Activated T-cell treated with anti-CD3 and anti-CD28 coated beads for 1 hour (primary cell): ENCODE results near the gene SMC1A.
"Not testable (repeated sequence)": the region's sequence is repeated elsewhere in the genome, so short reads cannot be mapped to it uniquely, and the experiment has no call there.

Experiments
- DNase-seq: peaks from one replicate; pipeline ENCODE4 v3.0.0-alpha.2; 2020; ENCODE audit warnings: low read depth

Gene SMC1A

DNA sequence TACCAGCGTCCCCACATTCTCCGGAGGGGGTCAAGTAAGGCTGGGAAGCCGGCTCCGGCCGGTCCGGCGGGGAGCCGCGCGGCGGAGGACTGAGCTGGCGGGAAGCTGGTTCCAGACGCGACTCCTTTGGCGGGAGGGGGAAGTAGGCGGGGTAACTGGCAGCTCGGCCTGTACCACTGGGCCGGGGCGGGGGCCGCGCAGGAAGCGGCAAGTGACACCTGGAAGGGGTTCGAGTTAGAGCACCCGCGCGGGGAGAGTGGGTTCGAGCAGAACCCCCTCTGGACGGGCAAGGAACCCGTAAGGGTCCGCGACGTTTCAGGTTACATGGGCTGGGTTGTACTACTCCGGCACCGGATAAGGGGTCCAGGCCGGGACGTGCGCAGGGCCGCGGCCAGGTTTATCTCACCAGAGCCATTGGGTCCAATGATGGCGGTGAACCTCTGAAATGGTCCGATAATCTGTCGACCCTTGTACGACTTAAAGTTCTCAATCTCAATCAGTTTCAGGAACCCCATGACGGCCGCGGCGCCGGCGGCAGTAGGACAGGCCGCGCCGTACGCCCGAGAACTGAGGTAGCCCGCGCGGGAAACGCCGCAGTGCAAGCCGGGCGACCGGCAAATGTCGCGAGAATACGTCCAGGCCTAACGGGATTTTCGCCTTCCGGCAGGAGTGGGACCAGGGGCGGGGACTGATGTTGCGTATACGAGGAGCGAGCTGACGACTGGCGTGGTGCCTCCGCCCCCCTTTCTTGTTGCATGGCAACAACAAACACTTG is at the start of gene SMC1A:
Gene SMC1A (minus strand): TSS at position 569 of the 775 bp plus-strand sequence. CDS start 54 bp downstream, at position 515.
- peak; percentile 87 for DNase-seq

DNA sequence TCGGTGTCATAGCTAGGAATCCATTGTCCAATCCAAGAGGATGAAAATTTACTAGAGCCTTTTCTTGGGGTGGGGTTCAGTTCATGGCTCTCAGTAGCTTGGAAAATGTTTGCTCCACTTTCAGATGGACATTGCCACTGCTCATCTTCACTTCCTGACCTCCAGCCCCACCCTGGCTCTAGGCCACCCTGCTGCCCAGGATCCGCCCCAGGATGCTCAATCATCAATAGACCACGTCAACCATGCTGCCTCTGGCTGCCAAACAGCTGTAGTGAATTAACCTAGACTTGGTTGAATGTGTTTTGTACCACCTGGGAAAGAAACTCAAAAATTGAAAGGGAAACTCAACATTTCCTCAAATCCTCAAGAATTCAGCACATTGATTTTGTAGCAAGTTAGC is 48.9 kb upstream of the SMC1A start:
- DNase-seq = no peak

DNA sequence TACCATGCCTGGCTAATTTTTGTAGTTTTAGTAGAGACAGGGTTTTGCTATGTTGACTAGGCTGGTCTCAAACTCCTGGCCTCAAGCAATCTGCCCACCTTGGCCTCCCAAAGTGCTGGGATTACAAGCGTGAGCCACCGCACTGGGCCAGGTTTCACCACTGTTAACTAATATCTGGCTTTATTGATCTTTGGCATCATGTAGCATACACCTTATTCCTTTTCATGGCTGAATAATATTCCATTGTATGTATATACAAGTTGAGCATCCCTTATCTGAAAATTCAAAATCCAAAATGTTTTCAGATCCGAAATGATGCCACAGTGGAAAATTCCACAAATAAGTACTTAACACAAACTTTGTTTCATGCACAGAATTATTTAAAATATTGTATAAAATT is 46.2 kb upstream of the SMC1A start:
- DNase-seq = not testable (repeated sequence)

DNA sequence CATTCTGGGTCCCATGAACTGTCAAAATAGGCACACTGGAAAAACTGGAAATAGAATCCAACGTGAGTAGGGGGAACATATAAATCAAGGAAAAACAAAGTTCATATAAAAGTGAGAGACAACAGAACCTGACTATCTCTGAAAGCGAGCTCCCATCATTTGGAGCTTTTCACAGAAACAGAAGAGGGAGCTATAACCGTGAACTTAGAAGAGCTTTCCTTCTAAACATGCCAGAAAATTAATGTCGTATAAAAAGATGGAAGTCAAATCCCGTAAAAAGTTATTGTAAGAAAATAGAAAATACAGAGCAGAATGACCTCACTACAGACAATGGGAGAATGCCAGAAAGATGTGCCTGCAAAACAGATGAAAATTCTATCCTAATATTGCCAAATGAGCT is 35.6 kb upstream of the SMC1A start:
- no peak for DNase-seq

DNA sequence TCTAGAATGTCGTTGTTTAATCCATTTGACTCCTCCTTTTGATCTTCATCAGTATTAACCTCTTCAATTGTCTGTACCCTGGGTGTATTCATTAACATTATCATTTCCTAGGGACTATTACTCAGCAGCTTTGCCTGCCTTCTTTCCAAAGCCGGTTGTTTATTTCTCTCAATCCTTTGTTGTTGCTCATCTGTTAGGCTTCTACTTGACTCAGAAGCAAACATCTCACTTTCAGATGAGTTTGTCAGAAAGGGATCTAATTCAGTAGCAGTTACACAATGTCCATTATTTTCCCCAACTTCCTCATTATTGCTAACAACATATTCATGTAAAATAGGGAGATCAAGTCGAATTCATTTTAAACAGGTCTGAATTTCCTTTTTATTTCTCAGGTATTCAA is 33.8 kb upstream of the SMC1A start:
- DNase-seq = no peak

DNA sequence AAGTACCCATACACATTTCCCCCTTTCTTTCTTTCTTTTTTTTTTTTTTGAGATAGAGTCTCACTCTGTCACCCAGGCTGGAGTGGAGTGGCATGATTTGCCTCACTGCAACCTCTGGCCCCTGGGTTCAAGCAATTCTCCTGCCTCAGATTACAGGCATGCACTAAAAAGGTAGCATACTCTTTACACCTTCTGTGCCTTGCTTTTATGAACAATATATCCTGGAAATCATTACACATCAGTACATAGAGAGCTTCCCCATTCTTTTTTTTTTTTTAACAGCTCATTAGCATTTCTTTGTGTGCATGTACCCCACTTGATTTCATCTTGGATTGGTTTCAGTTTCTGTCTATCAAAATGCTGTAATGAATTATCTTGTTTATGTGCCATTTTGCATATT is 30.4 kb upstream of the SMC1A start:
- no peak for DNase-seq

DNA sequence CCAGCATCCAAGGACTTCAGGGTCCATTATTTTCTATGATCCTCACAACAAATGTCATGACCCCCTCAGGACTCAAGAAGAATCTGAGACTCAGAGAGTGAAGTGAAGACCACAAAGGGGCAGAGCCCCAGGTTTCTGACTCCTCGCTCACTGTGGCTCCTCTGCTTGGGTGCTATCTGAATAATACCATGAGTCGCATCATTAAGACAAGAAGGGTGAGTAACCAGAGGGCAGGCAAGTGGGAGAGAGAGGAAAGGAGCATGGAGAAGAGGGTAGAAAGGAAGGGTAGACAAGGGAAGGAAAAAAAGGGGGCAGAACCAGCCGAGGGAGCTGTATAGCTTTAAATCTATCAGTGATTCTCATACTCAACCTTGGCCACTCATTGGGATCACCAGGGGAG is 27.2 kb upstream of the SMC1A start:
- DNase-seq = no peak

DNA sequence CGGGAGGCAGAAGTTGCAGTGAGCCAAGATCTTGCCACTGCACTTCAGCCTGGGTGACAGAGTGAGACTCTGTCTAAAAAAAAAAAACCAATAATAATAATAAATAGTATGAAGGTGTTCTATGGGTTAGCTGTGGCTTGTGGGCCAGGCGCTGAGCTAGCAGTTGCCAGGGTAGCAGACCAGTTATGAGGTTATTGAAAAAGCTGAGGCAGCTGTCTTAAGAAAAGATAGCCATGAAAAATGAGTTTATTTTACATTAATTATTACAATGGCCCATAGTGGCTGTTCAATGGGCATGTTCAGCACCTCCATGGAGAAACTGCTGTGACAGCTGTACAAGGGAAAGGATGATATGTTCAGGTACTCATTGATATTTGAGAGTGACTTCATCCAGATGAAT is 25.0 kb upstream of the SMC1A start:
- no peak for DNase-seq

DNA sequence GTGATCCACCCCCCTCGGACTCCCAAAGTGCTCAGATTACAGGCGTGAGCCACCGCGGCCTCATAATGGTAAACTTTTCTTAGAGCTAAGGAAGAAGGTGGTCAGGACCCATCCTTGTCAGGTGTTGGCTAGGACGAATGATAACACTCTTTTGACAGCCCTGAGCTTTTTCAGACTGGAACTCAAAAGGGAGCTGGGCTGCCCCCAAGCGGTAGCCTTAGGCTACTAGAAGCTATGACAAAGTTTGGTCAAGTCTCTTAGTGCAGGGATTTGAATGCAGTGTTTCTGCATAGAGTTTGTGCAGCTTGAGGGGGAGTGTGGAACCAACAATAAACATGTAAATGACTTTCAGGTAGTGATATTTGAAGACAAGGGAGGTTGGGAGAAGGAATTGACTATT is 23.5 kb upstream of the SMC1A start:
- DNase-seq = no peak

DNA sequence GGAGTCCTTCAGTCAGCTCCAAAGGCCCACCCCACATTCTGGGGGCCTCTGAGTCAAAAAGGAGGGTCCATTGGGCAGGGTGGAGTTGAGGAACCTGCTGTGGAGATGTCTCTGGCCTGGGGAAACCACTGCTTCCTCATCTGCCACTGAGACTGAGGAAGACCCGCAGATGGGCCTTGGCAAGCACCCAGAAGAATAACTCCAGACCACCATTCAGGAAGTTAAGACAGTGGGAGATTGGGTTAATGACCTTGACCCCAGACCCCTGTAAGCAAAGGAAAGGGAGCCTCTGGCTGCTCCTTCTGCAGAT is 19.8 kb upstream of the SMC1A start:
- no peak for DNase-seq

DNA sequence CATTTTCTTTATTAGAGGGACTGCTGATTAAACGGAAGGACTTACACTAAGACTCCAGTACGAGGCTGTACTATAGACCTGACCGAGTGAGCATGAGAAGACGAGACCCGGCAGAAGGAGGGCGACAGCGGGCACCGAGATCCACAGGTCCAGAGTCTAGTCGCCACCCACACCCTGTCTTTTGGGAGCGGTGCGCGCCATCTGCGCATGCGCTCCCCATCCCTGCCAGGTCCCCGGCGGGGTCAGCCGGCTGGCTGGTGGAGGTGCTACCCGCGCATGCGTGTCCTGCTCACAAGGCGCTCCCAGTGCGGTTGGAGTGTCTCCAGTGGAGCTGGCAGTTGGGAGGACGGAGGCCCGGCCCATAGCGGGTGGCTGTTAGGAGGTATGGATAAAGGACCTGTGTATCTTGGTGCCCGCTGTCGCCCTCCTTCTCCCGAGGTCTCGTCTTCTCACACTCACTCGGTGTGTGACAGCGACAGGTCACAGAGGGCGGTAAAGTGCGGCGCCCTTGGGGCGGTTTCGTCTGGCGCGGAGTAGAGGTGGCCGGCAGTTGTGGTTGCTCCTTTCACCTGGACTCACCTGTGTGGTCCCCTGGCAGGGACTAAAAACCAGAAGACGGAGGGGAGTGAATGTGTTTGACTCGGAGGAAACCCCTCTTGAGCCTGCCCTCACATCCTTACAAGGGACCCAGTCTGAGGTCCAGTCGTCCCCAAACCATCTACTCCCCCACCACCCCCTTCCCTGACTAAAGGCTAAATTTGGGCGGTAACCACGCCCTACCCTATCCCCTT is 19.3 kb upstream of the SMC1A start:
- DNase-seq = peak; percentile 54

DNA sequence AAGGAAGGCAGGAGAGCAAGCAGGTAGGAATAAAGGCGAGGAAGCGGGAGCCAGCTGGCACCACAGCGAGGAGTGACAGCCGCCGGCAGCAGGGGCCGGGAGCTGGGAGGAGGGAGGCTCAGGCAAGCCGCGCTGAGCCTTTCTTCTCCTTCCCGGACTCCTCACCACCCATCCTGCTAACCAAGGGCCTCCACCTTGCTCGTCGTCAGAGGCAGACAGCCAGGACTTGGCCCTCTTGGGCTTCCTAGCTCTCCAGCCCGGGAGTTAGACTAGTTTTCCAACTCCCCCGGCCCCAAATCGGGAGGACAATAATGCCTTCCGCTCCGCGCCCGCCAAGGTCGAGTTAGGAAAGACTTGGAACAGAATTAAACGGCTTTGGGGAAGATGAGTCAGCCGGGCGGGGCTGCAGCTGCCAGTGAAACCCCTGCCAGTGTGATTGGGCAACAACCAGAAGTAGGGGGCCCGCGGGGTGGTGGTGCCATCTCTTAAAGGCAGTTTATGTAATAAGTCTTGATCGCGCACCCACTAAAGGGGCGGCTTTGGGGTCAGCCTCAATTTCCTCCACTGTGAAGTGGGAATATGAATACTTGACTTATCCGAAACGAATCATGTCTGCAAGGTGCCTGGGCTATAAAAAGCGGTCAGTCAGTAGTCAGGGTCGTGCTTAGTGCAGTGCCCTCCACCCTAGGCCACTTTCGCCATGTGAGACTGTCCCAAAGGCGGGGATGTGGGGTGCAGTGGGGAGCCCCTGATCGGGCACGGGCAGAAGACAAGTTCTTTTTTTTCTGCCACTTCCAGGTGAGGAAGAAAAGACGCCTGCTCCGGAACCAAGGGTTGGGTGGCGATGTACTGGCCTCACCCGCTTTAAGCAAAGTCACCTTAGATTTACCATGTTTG is 18.4 kb upstream of the SMC1A start:
- no peak for DNase-seq

DNA sequence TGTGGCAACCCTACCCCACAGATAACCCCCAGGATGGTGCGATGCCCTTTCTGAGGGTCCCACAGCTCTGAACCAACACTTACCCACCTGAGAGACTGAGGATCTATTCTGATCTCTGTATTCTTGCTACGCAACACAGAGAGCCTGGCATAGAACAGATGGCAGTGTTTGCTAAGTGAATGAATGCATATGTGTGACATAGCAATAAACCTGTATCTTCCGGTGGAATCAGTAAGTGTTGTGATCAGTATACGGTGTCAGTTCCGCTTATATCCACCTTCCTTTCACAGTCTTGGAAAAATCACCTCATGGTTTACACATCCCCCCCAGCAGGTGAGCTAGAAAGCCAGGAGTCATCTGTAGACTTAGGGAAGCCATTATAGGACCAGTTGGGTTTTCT is 17.6 kb upstream of the SMC1A start:
- no peak for DNase-seq

DNA sequence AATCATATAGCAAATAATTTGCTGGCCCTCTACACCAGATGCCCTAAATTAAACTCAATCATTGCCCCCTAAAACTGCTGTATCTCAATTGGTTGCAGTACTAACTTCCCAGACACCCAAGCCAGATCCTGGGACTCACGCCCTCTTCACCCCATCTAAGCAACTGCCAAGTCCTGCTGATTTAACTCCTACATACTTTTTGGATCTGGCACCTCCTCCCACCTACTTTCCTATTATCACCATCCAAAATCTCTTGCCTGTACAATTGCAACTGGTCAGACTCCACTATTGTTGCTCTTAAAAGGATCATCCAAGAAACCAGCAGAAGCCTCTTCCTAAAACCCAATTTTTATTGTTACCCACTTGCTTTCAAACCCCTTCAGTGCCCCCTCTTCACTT is 16.4 kb upstream of the SMC1A start:
- DNase-seq = no peak

DNA sequence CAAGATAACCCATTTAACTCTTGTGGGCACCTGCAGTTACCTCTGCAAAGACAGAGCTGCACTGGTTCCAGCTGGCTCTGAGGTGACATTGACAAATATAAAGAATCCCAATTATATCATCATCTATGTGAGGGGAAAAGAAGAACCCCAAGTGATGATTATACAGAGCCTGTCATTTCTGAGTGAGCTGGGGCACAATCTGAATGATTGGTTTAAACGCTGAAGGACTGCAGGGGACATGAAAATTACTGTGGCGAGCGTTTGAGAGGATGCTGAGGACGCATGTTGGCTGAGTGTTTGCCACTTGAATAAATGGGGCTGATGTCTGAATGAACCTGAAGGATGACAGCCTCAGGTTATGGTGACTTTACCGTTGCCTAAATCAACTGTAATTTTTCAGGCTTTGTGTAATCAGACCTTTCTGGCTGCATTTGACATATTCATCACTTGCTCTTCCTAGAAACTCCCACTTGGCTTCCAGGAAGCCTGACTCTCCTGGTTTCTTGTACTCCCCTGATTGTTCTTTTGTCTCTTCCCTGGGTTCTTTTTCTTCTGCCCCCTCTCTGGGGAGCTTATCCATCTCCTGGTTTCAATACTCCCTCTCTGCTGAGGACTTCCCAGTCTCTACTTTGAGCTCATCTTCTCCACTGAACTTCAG is 15.8 kb upstream of the SMC1A start:
- no peak for DNase-seq

DNA sequence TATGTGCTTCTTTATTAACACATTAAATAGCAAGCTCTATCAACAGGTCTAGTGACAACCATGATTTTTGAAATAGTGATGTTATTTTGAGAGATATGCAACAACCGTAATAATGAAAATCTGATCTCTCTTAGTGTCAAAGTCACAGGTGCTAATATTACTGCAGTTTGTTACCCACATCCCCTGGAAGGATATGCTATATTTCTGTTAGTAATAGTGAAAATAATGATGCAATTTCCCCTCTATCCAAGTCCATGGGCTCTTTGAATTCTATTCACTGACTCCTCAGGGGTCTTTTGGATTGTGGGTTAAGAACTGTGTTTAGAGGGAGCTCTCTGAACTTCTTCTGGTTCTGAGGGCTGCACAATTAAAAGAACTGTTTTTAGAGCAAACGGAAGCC is 14.8 kb upstream of the SMC1A start:
- DNase-seq = no peak

DNA sequence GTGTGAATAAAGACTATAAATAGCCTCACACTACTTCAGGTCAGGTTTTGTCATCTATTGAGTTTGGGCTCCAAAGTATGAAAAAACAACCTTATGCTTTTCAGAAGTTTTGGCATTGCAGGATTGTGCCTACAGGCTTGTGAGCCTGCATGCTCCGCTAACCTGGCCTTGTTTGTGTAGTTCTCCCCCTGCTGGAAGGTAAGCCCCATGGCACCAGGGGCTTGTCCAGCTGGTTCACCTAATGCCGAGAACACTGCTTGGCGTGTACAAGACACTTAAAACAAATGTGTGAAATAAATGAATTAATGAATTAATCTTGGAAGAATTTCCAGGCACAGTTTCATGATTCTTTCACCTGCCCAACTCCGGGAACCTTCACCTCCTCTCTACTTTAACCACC is 13.5 kb upstream of the SMC1A start:
- DNase-seq = peak; percentile 31

DNA sequence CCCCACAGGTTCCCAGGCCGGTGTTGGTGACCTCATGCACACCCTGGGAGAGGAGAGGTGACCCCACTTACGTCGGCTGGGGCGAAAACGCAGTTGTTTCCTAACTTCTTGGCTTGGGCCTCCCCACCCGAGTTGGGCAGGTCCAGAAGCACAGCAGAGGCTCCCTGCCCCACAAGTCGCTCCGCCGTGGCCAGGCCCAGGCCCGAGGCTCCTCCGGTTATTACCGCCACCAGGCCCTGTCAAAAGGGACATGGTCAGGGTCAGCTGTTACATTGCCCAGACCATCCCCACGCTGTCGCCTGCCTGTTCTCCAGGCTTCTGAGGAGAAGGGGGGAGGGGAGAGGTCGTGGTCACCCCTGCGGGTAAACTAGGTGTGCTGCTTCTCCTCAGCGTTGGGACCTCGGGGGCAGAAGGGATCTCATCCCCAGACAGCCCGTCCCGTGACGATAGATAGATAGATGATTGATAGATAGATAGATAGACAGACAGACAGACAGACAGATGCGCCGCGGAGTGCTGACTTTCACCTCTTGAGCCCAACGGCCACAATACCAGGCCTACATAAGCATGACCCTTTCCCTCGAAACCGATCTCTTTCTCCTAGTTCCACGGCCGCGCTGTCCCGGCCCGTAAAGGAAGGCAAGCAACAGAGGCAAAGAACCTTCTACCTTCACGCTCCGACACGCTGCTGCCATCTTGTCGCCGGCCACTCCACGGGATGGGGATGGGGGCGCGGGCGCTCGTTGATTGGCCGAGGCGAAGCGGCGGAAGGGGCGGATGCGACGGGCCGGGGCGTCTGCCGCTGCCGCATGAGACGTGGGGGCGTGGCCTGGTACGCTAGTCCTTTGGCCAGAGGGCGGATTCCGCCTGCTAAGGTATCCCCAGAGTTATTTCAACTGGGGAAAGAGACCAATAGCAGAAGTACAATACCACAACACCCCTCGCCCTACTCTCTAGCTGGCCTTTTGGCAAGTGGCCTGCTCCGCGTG is 11.5 kb upstream of the SMC1A start, which contains the start of gene HSD17B10:
Gene HSD17B10 (minus strand): TSS at position 720 of the 989 bp plus-strand sequence. CDS start 25 bp downstream, at position 695.
- peak; percentile 75 for DNase-seq

DNA sequence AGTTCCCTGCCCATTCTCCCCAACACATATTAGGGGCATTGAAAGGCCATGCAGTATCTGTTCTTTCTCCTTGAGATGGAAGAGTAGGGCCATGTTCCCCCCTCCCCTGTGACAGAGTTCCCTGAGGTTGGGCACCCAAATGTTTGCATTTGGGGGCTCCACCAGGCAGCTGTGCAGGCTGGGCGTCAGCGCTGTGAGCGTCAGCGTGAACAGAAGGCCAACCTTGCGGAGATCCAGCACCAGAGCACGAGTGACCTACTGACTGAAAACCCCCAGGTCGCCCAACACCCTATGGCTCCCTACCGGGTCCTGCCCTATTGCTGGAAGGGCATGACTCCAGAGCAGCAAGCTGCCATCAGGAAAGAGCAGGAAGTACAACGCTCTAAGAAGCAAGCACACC is 7.8 kb upstream of the SMC1A start:
- no peak for DNase-seq

DNA sequence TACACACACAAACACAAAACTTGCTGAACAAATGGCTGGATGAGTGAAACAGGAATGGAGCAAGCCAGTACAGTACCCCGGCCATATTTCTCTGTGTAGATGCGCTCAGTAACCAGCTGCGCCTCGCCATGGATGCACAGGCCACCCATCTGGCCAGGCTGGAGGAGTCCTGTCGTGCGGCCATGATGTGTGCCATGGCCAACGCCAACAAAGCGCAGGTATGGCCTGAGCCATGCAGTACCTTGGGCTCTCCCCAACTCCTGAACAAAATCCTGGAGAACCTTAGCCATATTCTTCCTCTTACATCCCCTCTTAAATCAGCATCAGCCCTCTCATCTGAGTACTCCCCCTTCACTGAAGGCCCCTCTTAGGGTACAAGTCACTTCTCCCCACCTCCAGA is 7.3 kb upstream of the SMC1A start:
- DNase-seq = no peak

DNA sequence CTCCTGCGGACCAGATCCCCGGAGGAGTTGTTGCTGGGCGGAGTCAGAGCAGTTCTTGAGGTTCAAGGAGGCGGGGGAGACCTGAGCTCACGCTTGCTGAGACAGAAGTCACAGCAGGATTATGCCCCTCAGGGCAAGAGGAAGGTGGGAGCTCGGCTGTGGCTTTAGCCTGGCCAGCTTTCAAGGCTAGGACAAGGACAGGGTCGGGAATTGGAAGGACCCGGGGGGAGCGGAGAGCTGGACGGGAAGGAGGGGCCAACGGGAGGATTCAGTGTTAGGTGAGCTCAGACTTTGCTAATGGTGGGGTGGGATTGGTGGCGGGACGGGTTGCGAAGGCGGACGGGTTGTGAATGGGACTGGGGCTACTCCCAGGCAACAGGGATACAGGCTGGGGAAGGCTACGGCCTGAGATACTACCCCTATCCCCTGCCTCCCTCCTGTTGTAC is 430 bp upstream of the SMC1A start, which contains the start of gene RIBC1:
Gene RIBC1 (plus strand): TSS at position 13 of the 446 bp plus-strand sequence. CDS start 3,404 bp downstream, outside the sequence.
- DNase-seq = no peak
